ENCODE data around the gene GHR. TPM values are rescaled to one million over a fixed set of nuclear protein-coding genes. Genes with fewer than 3 reads are reported as not detected.

GHR gene
- polyA plus RNA-seq, 3 donors: not detected

DNA sequence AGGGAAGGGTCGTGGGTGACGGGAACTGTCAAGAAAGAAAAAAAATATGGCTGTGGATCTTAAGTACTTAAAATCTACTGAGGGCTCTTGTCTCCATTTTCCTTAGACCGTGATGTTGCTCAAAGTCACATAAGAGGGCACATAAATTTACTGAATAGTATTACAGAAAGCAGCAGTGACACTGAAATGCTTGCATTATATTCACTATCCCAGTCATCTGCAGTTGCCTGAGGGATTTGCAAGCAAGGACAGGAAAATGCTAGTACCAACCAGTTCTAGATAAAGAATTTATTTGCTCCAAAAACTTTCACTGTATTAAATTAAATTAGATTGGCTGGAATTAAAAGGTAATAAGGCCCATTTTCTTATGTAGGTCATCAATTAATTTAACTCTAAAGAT is 226.8 kb downstream of the GHR start:
- no peaks in the 10 kb centered on the region for H4K20me1 ChIP-seq (ENCODE audit: insufficient read depth, low read length)
- peaks cover 0 to 2% (median 0%) of the 10 kb centered on the region in 3 donors for H3K27me3 Mint-ChIP-seq (ENCODE audit: low read depth in 3 of 3)
- no peak overlapping the region for H3K4me3 Mint-ChIP-seq
- intact Hi-C loops (cut with micrococcal nuclease): no loop called here
- H3K27ac ChIP-seq (ENCODE audit: low read depth in 1 of 2, low read length in 2 of 2): no peak overlapping the region
- no peaks in the 10 kb centered on the region for H3K9me3 Mint-ChIP-seq
- no peaks in the 10 kb centered on the region for H3K4me1 ChIP-seq (ENCODE audit: control insufficient read depth in 1 of 2, insufficient read depth in 2 of 2, low read length in 2 of 2)
- no peak overlapping the region for H3K27ac Mint-ChIP-seq
- H3K27me3 ChIP-seq (ENCODE audit: control insufficient read depth in 2 of 2, insufficient read depth in 2 of 2, low read length in 2 of 2): no peaks in the 10 kb centered on the region
- no peaks in the 10 kb centered on the region for H3K36me3 Mint-ChIP-seq
- H3K4me3 ChIP-seq (replicated peaks in 1 of 3; ENCODE audit: low read depth in 2 of 3, low read length in 3 of 3): no peak overlapping the region
- no peak overlapping the region for H3K9ac ChIP-seq (ENCODE audit: insufficient read depth, low read length, poor library complexity, severe bottlenecking)
- no CpG with 5 or more reads among the region's 3 CpGs for WGBS (ENCODE audit: insufficient coverage)
- no peak overlapping the region for H3K4me2 ChIP-seq (replicated peaks; ENCODE audit: extremely low read depth, low read length, poor library complexity, severe bottlenecking)
- H3K4me1 Mint-ChIP-seq: no peaks in the 10 kb centered on the region
- no peak for DNase-seq
- H3K79me2 ChIP-seq (ENCODE audit: insufficient read depth, low read length): no peaks in the 10 kb centered on the region
- no peaks in the 10 kb centered on the region for H3K9me3 ChIP-seq (replicated peaks in 1 of 2; ENCODE audit: control insufficient read depth in 1 of 2, insufficient read depth in 1 of 2, low read length in 2 of 2)
- H3K36me3 ChIP-seq (replicated peaks in 1 of 2; ENCODE audit: control insufficient read depth in 1 of 2, insufficient read depth in 2 of 2, low read length in 2 of 2): no peaks in the 10 kb centered on the region
- no peak overlapping the region for H2AFZ ChIP-seq (ENCODE audit: insufficient read depth, low read depth, low read length, poor library complexity, severe bottlenecking)
- no peak for TF ChIP-seq CTCF (IDR thresholded peaks at IDR 0.05)

- H3K27ac Mint-ChIP-seq: no peak overlapping the region
- no peak overlapping the region for H3K27ac ChIP-seq (ENCODE audit: low read depth in 1 of 2, low read length in 2 of 2)
- H3K4me3 Mint-ChIP-seq: no peak overlapping the region
- no peaks in the 10 kb centered on the region for H3K27me3 ChIP-seq (ENCODE audit: control insufficient read depth in 2 of 2, insufficient read depth in 2 of 2, low read length in 2 of 2)
- peaks cover 4% of the 10 kb centered on the region for H3K4me1 Mint-ChIP-seq
- no peaks in the 10 kb centered on the region for H3K4me1 ChIP-seq (ENCODE audit: control insufficient read depth in 1 of 2, insufficient read depth in 2 of 2, low read length in 2 of 2)
- no peak overlapping the region for H3K4me2 ChIP-seq (replicated peaks; ENCODE audit: extremely low read depth, low read length, poor library complexity, severe bottlenecking)
- H2AFZ ChIP-seq (ENCODE audit: insufficient read depth, low read depth, low read length, poor library complexity, severe bottlenecking): no peak overlapping the region
- H4K20me1 ChIP-seq (ENCODE audit: insufficient read depth, low read length): no peaks in the 10 kb centered on the region
- no peaks in the 10 kb centered on the region for H3K9me3 ChIP-seq (replicated peaks in 1 of 2; ENCODE audit: control insufficient read depth in 1 of 2, insufficient read depth in 1 of 2, low read length in 2 of 2)
- no peaks in the 10 kb centered on the region for H3K36me3 ChIP-seq (replicated peaks in 1 of 2; ENCODE audit: control insufficient read depth in 1 of 2, insufficient read depth in 2 of 2, low read length in 2 of 2)
- no peak for DNase-seq
- H3K4me3 ChIP-seq (replicated peaks in 1 of 3; ENCODE audit: low read depth in 2 of 3, low read length in 3 of 3): no peak overlapping the region
- H3K36me3 Mint-ChIP-seq: no peaks in the 10 kb centered on the region
- no peaks in the 10 kb centered on the region for H3K9me3 Mint-ChIP-seq
- TF ChIP-seq CTCF (IDR thresholded peaks at IDR 0.05): no peak
- H3K9ac ChIP-seq (ENCODE audit: insufficient read depth, low read length, poor library complexity, severe bottlenecking): no peak overlapping the region
- intact Hi-C loops (cut with micrococcal nuclease): no loop called here
- no CpG with 5 or more reads among the region's 2 CpGs for WGBS (ENCODE audit: insufficient coverage)
- no peaks in the 10 kb centered on the region for H3K79me2 ChIP-seq (ENCODE audit: insufficient read depth, low read length)
- H3K27me3 Mint-ChIP-seq (ENCODE audit: low read depth in 3 of 3): no peaks in the 10 kb centered on the region
Measured at GRCh38 chr5:42653705-42654104, 230.5 kb downstream of the GHR start.
